Measurements from ENCODE around the gene SPATA2. TPM values are rescaled to one million over a fixed set of nuclear protein-coding genes. Genes with fewer than 3 reads are reported as not detected.

SPATA2 gene
- total and polyA plus RNA-seq, 2 of the 13 experiments (the other 11 are each of a cell fraction or from before 2014, with no cell fraction given): 3.2 to 8.7 TPM

DNA sequence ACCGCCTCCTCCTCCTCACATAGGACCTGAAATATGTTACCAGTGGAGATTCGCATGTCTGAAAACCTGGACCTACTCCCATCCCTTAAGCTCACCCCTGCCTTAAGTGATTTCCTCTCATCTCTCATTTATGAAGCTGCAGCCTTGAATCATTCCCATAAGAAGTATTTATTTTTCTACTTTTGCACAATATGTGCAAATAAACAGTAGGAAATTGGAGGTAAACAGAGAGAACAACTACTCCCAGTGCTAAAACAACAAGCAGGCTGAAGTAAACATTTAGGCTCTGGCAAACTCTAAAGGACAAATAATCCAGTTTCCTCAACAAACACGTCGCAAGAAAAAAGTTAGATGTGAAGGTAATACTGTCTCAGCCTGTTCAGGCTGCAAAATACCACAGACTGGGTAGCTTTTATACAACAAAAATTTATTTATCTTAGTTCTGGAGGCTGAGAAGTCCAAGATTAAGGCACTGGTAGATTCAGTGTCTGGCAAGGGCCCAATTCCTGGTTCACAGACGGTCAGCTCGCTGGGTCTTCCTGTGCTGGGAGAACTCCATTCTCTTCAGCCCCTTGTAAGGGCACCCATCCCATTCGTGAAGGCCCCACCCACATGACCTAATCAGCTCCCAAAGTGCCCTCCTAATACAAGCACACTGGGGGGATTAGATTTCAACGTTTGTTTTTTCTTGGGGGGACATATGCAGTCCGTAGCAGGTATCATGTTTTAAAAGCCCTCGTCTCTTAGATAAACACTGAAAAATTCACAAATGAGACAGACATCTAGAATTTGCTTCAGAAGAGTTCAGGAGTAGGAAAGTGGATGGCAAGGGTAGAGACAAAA is 15.6 kb downstream of the SPATA2 start (continued):
- TF ChIP-seq HIVEP1 (CRISPR knock-in tag; IDR thresholded peaks at IDR 0.05) (no peak), ZNF598 (CRISPR knock-in tag; IDR thresholded peaks at IDR 0.05; ENCODE audit: borderline replicate concordance) (no peak), YY1 (IDR thresholded peaks at IDR 0.05; ENCODE audit: insufficient read depth, insufficient replicate concordance, low read depth, low read length) (no peak), ZNF569 (CRISPR knock-in tag; IDR thresholded peaks at IDR 0.05; ENCODE audit: borderline replicate concordance) (no peak), ZNF616 (CRISPR knock-in tag; IDR thresholded peaks at IDR 0.05; ENCODE audit: low read depth) (no peak), ZNF768 (CRISPR knock-in tag; IDR thresholded peaks at IDR 0.05) (no peak), ZC3H13 (CRISPR knock-in tag; IDR thresholded peaks at IDR 0.05) (no peak), ZNF546 (CRISPR knock-in tag; conservative IDR thresholded peaks at IDR 0.05) (no peak), HIC2 (CRISPR knock-in tag; IDR thresholded peaks at IDR 0.05; ENCODE audit: low read depth) (no peak), ARNTL (CRISPR knock-in tag; IDR thresholded peaks at IDR 0.05) (no peak), NAIF1 (CRISPR knock-in tag; IDR thresholded peaks at IDR 0.05; ENCODE audit: borderline replicate concordance) (no peak), ZNF367 (CRISPR knock-in tag; IDR thresholded peaks at IDR 0.05; ENCODE audit: borderline replicate concordance) (no peak), ISL2 (CRISPR knock-in tag; IDR thresholded peaks at IDR 0.05) (peak; percentile 37; the same call in 1 of the 2 replicates), ZNF296 (CRISPR knock-in tag; conservative IDR thresholded peaks at IDR 0.05) (no peak), GATAD1 (CRISPR knock-in tag; IDR thresholded peaks at IDR 0.05) (no peak), TBX2 (CRISPR knock-in tag; IDR thresholded peaks at IDR 0.05; ENCODE audit: borderline replicate concordance) (no peak), ARID3A (IDR thresholded peaks at IDR 0.05; ENCODE audit: low read depth, low read length) (no peak; the same call in 1 of the 2 replicates), SMAD3 (CRISPR knock-in tag; IDR thresholded peaks at IDR 0.05) (no peak), RFXANK (CRISPR knock-in tag; IDR thresholded peaks at IDR 0.05) (no peak), ZNF256 (CRISPR knock-in tag; conservative IDR thresholded peaks at IDR 0.05) (no peak), ZNF790 (CRISPR knock-in tag; IDR thresholded peaks at IDR 0.05; ENCODE audit: borderline replicate concordance) (no peak), ZMYM4 (CRISPR knock-in tag; IDR thresholded peaks at IDR 0.05) (no peak), ZFP36L2 (CRISPR knock-in tag; IDR thresholded peaks at IDR 0.05) (no peak), ZNF570 (CRISPR knock-in tag; IDR thresholded peaks at IDR 0.05; ENCODE audit: borderline replicate concordance) (no peak), NCOA2 (CRISPR knock-in tag; IDR thresholded peaks at IDR 0.05) (peak; percentile 48; the same call in 1 of the 2 replicates), ZNF75D (CRISPR knock-in tag; IDR thresholded peaks at IDR 0.05; ENCODE audit: borderline replicate concordance) (no peak), ZNF333 (CRISPR knock-in tag; IDR thresholded peaks at IDR 0.05; ENCODE audit: borderline replicate concordance) (no peak), ZNF101 (CRISPR knock-in tag; IDR thresholded peaks at IDR 0.05; ENCODE audit: borderline replicate concordance, low read depth) (no peak)
- TF ChIP-seq, protein P1, sequence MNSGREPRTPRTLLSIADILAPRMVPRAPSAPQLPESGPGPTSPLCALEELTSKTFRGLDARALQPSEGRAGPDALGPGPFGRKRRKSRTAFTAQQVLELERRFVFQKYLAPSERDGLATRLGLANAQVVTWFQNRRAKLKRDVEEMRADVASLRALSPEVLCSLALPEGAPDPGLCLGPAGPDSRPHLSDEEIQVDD (CRISPR knock-in tag; IDR thresholded peaks at IDR 0.05; ENCODE audit: borderline replicate concordance): no peak

Data from HepG2 (cell line).